ENCODE measurements around the gene PARM1.

Gene PARM1

DNA sequence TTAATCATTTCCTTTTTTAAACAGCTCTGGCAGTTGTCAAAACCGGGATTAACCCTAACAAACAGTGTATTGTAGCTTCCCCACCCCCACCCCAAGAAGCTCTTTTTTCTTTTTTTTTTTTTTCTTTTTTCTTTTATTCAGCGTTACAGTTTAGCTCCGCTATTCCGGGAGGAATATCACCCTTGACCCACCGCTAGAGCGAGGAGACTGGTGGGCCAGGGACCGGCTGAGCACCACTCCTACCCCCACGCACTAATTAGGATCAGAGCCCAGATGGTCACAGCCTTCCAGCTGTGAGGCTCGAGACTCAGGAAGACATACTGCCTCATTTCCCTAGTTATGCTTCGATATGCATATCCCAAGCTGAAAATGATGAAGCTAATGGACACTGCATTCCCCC is 2.0 kb downstream of the PARM1 start:
- DNase-seq (ENCODE audit: low spot score) = no peak
- TF ChIP-seq, protein P1, sequence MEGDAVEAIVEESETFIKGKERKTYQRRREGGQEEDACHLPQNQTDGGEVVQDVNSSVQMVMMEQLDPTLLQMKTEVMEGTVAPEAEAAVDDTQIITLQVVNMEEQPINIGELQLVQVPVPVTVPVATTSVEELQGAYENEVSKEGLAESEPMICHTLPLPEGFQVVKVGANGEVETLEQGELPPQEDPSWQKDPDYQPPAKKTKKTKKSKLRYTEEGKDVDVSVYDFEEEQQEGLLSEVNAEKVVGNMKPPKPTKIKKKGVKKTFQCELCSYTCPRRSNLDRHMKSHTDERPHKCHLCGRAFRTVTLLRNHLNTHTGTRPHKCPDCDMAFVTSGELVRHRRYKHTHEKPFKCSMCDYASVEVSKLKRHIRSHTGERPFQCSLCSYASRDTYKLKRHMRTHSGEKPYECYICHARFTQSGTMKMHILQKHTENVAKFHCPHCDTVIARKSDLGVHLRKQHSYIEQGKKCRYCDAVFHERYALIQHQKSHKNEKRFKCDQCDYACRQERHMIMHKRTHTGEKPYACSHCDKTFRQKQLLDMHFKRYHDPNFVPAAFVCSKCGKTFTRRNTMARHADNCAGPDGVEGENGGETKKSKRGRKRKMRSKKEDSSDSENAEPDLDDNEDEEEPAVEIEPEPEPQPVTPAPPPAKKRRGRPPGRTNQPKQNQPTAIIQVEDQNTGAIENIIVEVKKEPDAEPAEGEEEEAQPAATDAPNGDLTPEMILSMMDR (IDR thresholded peaks at IDR 0.05) = no peak
- Histone ChIP-seq H3K27ac (peak overlapping the region in 1 of 2 donors; percentile 84), H3K4me3 (peak overlapping the region; percentile 73)

DNA sequence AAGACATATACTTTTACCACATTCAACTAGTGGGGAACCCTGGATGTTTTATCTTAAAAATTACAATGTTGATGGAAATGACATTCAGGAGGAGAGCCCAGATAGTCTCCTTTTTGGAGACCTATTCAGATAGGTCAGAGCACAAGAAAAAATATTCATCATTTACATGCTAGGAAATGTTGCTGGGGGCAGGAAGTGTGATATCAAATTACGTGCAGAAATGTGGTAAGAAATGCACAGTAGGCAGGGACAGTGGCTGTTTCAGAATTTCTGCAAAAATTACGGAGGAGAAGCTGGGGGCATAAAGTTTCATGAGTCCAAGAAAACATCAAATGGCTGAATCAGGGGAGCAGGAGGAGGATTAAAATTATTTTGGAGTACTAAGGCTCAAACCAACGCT is 8.2 kb downstream of the PARM1 start:
- TF ChIP-seq, protein P1 (IDR thresholded peaks at IDR 0.05) = no peak
- Histone ChIP-seq H3K27ac (no peak overlapping the region), H3K4me3 (no peak overlapping the region)
- DNase-seq (ENCODE audit: low spot score) = no peak

DNA sequence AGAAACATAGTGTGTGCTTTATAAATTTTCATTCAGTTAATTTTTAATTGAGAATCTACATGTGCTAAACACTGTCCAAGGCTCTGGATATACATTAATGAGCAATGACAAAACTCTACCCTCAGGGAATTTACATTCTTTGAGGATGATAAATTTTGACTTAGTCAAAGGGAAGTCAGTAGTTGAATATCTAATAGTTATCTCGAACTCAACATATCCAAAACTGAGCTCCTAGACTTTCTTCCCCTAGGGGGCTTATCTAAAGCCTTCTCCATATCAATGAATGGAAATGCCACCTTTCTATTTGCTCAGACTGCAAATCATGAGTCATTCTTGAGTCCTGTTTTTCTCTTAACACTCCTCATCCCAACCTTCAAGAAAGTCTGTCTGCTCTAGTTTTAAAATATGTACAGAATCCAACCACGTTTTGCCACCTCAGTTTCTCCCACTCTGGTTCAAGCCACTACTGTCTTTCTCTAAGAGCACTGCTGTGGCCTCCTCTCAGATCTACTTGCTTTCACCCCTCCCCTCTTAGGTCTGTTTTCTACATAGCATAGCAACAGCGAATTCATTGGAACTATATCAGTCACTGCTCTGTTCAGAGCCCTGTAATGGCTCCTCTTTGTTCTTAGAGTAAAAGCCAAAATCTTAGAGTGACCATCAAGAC is 9.5 kb downstream of the PARM1 start:
- no peak for DNase-seq (ENCODE audit: low spot score)
- Histone ChIP-seq H3K27ac (peak overlapping the region in 1 of 2 donors; percentile 19), H3K4me3 (no peak overlapping the region)
- TF ChIP-seq, protein P1 (IDR thresholded peaks at IDR 0.05) = no peak

DNA sequence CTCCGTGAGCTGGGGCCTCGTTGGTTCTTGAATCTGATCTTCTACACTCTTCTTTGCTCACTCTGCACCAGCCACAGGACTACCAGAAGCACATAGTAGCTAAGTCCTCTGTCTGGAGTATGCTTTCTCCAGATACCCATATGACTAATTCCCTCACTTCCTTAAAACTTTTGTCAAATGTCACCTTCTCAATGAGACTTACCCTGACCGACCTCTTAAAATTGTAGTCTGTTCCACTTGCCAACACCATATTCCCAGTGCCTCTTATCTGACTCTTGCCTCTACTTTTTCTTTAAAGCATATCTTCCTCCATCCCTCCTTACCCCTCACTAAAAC is 10.0 kb downstream of the PARM1 start:
- Histone ChIP-seq H3K27ac (peak overlapping the region in 1 of 2 donors; percentile 19), H3K4me3 (no peak overlapping the region)
- TF ChIP-seq, protein P1 (IDR thresholded peaks at IDR 0.05) = no peak
- no peak for DNase-seq (ENCODE audit: low spot score)

DNA sequence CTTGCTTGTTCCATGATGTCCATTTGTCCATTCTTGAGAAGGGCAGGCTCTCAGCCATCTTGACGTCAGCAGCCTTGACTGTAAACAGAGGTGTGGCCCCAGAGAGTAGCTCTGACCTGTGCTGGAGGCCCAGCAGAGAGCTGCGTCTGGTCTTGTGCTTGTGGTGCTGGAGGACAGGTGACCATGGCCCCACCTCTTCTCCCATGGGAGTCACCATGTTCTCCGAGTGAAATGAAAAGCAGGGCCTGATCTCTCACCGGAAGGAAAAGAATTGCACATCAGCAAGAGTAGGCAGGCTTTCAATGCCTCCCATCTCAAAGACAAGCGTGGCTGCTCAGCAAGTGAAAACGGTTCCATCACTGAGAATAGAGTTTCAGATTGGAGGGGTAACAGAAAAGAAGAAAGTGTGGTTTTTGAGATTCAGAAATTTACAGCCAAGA is 11.5 kb downstream of the PARM1 start:
- Histone ChIP-seq H3K27ac (no peak overlapping the region), H3K4me3 (no peak overlapping the region)
- no peak for DNase-seq (ENCODE audit: low spot score)
- TF ChIP-seq, protein P1 (IDR thresholded peaks at IDR 0.05) = no peak

DNA sequence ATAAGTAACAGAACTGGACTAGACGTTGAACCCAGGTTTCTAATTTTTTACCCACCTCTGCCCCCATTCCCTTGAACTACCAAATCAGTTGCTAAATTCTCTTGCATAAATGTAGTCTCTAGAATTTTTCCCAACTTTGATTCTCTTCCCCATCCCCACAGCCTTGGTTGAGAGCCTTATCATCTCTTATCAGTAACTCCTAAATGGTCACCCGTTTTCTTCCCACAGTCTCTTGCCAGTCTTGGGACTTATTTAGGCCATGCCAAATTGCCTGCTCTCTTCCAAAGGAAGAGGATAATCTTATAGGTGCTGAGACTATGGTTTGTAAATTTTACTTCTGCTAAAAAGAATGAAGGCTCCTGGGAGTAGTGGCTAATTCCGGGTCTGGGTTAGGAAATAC is 13.3 kb downstream of the PARM1 start:
- no peak overlapping the region for H3K4me3 ChIP-seq
- no peak overlapping the region for H3K27ac ChIP-seq
- TF ChIP-seq, protein P1 (IDR thresholded peaks at IDR 0.05) = no peak
- DNase-seq (ENCODE audit: low spot score) = no peak

DNA sequence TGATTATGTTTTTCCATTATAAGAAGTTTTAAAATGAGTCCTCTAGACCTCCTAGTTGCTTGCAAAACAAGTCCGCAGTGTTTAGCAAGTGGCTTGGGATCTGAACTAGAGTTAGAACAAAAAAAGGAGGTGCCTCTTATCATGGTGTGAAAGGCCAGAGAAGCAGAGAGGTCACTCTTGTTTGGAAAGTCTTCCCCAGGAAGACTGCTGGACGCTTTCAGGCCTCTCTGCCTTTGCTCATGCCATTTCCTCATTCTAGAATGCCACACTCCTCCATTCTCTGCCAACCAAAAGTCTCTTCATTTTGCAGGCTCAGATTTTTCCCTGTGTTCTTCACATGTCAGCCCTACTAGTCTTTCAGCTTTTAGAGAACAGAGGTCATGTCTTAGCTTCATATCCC is 14.9 kb downstream of the PARM1 start:
- TF ChIP-seq, protein P1 (IDR thresholded peaks at IDR 0.05) = no peak
- Histone ChIP-seq H3K4me3 (no peak overlapping the region), H3K27ac (no peak overlapping the region)
- no peak for DNase-seq (ENCODE audit: low spot score)
